GM21423 (cell line): ENCODE data around the gene RAPGEF1.

Experiments used
- ATAC-seq: cut with Tn5 transposase; IDR thresholded peaks from one replicate; pipeline ENCODE4 v1.9.1; 2021; ENCODE audit warnings: mild to moderate bottlenecking, moderate library complexity; ENCODE audit not compliant: unreplicated experiment

The RAPGEF1 gene

GRCh38 chr9:131545003-131545785 is 194.7 kb downstream of the RAPGEF1 start, which contains the start of gene PRRT1B:
PRRT1B (plus strand) TSS chr9:131545523; CDS start chr9:131545616, 93 bp downstream.
- no peak for ATAC-seq

GRCh38 chr9:131543141-131543540 is 196.7 kb downstream of the RAPGEF1 start:
- ATAC-seq, result no peak

GRCh38 chr9:131539223-131539923 is 200.5 kb downstream of the RAPGEF1 start:
- ATAC-seq, result no peak

- ATAC-seq, result no peak
Measured at GRCh38 chr9:131537946-131538345, 201.9 kb downstream of the RAPGEF1 start.

GRCh38 chr9:131534721-131535237 is 205.1 kb downstream of the RAPGEF1 start:
- no peak for ATAC-seq

- peak; percentile 73 for ATAC-seq
Measured at GRCh38 chr9:131530920-131531832, 208.7 kb downstream of the RAPGEF1 start, which contains the start of gene UCK1. UCK1 (minus strand) TSS chr9:131531263; CDS start chr9:131531174, 89 bp downstream.

GRCh38 chr9:131530546-131530919 is 209.3 kb downstream of the RAPGEF1 start:
- peak; percentile 19 for ATAC-seq

- ATAC-seq, result no peak
Measured at GRCh38 chr9:131529597-131530545, 210.0 kb downstream of the RAPGEF1 start.

GRCh38 chr9:131528886-131529505 is 210.9 kb downstream of the RAPGEF1 start:
- ATAC-seq, result no peak

GRCh38 chr9:131528186-131528585 is 211.7 kb downstream of the RAPGEF1 start:
- ATAC-seq, result no peak
